GM18499 (cell line): ENCODE results near the gene RHBDD2.
"Not testable (repeated sequence)": the region's sequence is repeated elsewhere in the genome, so short reads cannot be mapped to it uniquely, and the experiment has no call there.

Experiments
- ATAC-seq: cut with Tn5 transposase; IDR thresholded peaks from one replicate; pipeline ENCODE4 v1.9.1; 2021; ENCODE audit warnings: moderate number of reproducible peaks; ENCODE audit not compliant: insufficient read depth, unreplicated experiment

RHBDD2 gene

GRCh38 chr7:75887669-75888369 is 9.0 kb downstream of the RHBDD2 start:
- no peak for ATAC-seq

- ATAC-seq, result no peak
Measured at GRCh38 chr7:75888464-75889222, 9.8 kb downstream of the RHBDD2 start.

- no peak for ATAC-seq
Measured at GRCh38 chr7:75889223-75889825, 10.5 kb downstream of the RHBDD2 start.

GRCh38 chr7:75889826-75890225 is 11.0 kb downstream of the RHBDD2 start:
- no peak for ATAC-seq

- not testable (repeated sequence) for ATAC-seq
Measured at GRCh38 chr7:75891237-75891636, 12.4 kb downstream of the RHBDD2 start.

GRCh38 chr7:75891815-75892411 is 13.1 kb downstream of the RHBDD2 start:
- ATAC-seq, result no peak

- ATAC-seq, result no peak
Measured at GRCh38 chr7:75892634-75893272, 13.9 kb downstream of the RHBDD2 start.

- no peak for ATAC-seq
Measured at GRCh38 chr7:75896803-75897327, 18.0 kb downstream of the RHBDD2 start.

GRCh38 chr7:75900617-75901315 is 21.9 kb downstream of the RHBDD2 start:
- ATAC-seq, result no peak

GRCh38 chr7:75905785-75906604 is 27.2 kb downstream of the RHBDD2 start:
- no peak for ATAC-seq

- no peak for ATAC-seq
Measured at GRCh38 chr7:75906991-75907667, 28.3 kb downstream of the RHBDD2 start.

- not testable (repeated sequence) for ATAC-seq
Measured at GRCh38 chr7:75907668-75908039, 28.8 kb downstream of the RHBDD2 start.

GRCh38 chr7:75909521-75910132 is 30.8 kb downstream of the RHBDD2 start:
- ATAC-seq, result no peak

- ATAC-seq, result not testable (repeated sequence)
Measured at GRCh38 chr7:75911186-75911585, 32.4 kb downstream of the RHBDD2 start.

- ATAC-seq, result no peak
Measured at GRCh38 chr7:75913437-75913836, 34.6 kb downstream of the RHBDD2 start.

- ATAC-seq, result no peak
Measured at GRCh38 chr7:75914169-75914654, 35.4 kb downstream of the RHBDD2 start.

- ATAC-seq, result peak; percentile 58
Measured at GRCh38 chr7:75914655-75915415, 36.0 kb downstream of the RHBDD2 start, which contains the start of gene POR. Gene POR, plus strand, starts transcription at chr7:75915155. Its CDS starts 38,847 bp downstream, at chr7:75954002.
